HepG2 (cell line): Measurements from ENCODE around the gene PIGR. TPM values are rescaled to one million over a fixed set of nuclear protein-coding genes. Genes with fewer than 3 reads are reported as not detected.

Experiments used
- ATAC-seq: fragments of 200-7000 bp; cut with Tn5 transposase; 3 replicates; pipeline ENCODE4 v1.9.1; 2020; ENCODE audit warnings: mild to moderate bottlenecking, moderate library complexity
- BruUV-seq: library from RNA; stranded (reverse); fragments of 400-500 nt; replicated peaks from 2 replicates; lab custom pipeline; 2021; lab: Mats Ljungman, UMichigan
- CTCF ChIA-PET: fragments of 300-600 bp; formaldehyde crosslinking; extraction: SDS; loops from one replicate; lab custom pipeline; 2021; ENCODE audit warnings: low total read pairs, inconsistent platforms, low intra/inter-chr PET ratio; lab: Yijun Ruan, JAX
- POLR2A ChIA-PET: fragments of 350-600 bp; sonication (Branson Sonifier 250); formaldehyde crosslinking; loops from one replicate; lab custom pipeline; 2020; ENCODE audit warnings: antibody characterized with exemption, inconsistent platforms; lab: Yijun Ruan, JAX
- DNase-seq: peaks from one replicate; pipeline ENCODE4 v3.0.0-alpha.2; 2015; ENCODE audit warnings: low spot score
- FAIRE-seq: peaks from 3 replicates; lab custom pipeline; 2011; peaks lifted over from hg19 to GRCh38; lab: Jason Lieb, UNC
- H2AFZ ChIP-seq: one replicate; pipeline ENCODE4 v1.6.1; 2011; ENCODE audit warnings: low read length, inconsistent platforms
- H3K27ac ChIP-seq: fragments of 300-600 bp; 3 replicates; pipeline ENCODE4 v1.8.0; 2011; ENCODE audit warnings: mixed run types, mild to moderate bottlenecking, mixed read lengths, low read length, inconsistent platforms; ENCODE audit not compliant: insufficient read depth; ENCODE audit errors: extremely low read length
- H3K27me3 ChIP-seq, 2 experiments: fragments of 200-600 bp in 1 of 2; 2 replicates in 1 of 2; 3 replicates in 1 of 2; pipeline versions ENCODE4 v1.6.0 to v1.8.0; 2011; ENCODE audit warnings: low read length in 2 of 2, mild to moderate bottlenecking in 2 of 2, moderate library complexity in 2 of 2, inconsistent platforms in 1 of 2; ENCODE audit not compliant: insufficient read depth in 2 of 2, control insufficient read depth in 1 of 2
- H3K36me3 ChIP-seq, 2 experiments: fragments of 200-600 bp in 1 of 2; replicated peaks in 1 of 2; 2 replicates in 1 of 2; 3 replicates in 1 of 2; pipeline versions ENCODE4 v1.5.1 to v1.8.0; 2011; ENCODE audit warnings: low read length in 2 of 2, inconsistent platforms in 1 of 2; ENCODE audit not compliant: insufficient read depth in 2 of 2, control insufficient read depth in 1 of 2
- H3K4me1 ChIP-seq: 2 replicates; pipeline ENCODE4 v1.5.1; 2012; ENCODE audit warnings: low read length, inconsistent platforms; ENCODE audit not compliant: insufficient read depth
- H3K4me2 ChIP-seq: 2 replicates; pipeline ENCODE4 v1.6.0; 2011; ENCODE audit warnings: low read depth, low read length, inconsistent platforms
- H3K4me3 ChIP-seq, 3 experiments: fragments of 200-600 bp in 1 of 3; sonication (generic), shearing (Covaris generic) in 1 of 3; replicated peaks in 1 of 3; 2 replicates each; pipeline ENCODE4 v1.5.1; 2011 to 2016; ENCODE audit warnings: low read length in 3 of 3, inconsistent platforms in 2 of 3, low read depth in 2 of 3, mild to moderate bottlenecking in 2 of 3, control low read depth in 1 of 3, mixed read lengths in 1 of 3; ENCODE audit not compliant: insufficient read depth in 1 of 3
- H3K79me2 ChIP-seq: one replicate; pipeline ENCODE4 v1.6.1; 2011; ENCODE audit warnings: low read length, inconsistent platforms; ENCODE audit not compliant: insufficient read depth
- H3K9ac ChIP-seq: 2 replicates; pipeline ENCODE4 v1.6.0; 2011; ENCODE audit warnings: mild to moderate bottlenecking, low read depth, low read length, inconsistent platforms; ENCODE audit not compliant: insufficient read depth
- H3K9me3 ChIP-seq: 2 replicates; pipeline ENCODE4 v1.5.1; 2012; ENCODE audit warnings: mild to moderate bottlenecking, low read length
- H4K20me1 ChIP-seq: 2 replicates; pipeline ENCODE4 v1.6.0; 2011; ENCODE audit warnings: inconsistent platforms, mild to moderate bottlenecking, low read length, moderate library complexity; ENCODE audit not compliant: insufficient read depth
- EED ChIP-seq: sonication (generic); formaldehyde crosslinking; IDR thresholded peaks from 2 replicates; pipeline ENCODE4 v1.5.0; 2020; ENCODE audit warnings: mild to moderate bottlenecking, missing genetic modification reagents
- ZBTB42 ChIP-seq: sonication (generic); formaldehyde crosslinking; IDR thresholded peaks from 2 replicates; pipeline ENCODE4 v1.5.0; 2020; ENCODE audit warnings: mild to moderate bottlenecking, missing genetic modification reagents
- ZNF512B ChIP-seq: sonication (generic); formaldehyde crosslinking; IDR thresholded peaks from 2 replicates; pipeline ENCODE4 v1.5.1; 2020; ENCODE audit warnings: missing genetic modification reagents, mild to moderate bottlenecking, borderline replicate concordance
- WGBS: methylation state at CpG from one replicate; pipeline ENCODE4 v1.1.6; 2017; ENCODE audit warnings: low lambda C conversion rate; 5-methylcytosine and 5-hydroxymethylcytosine counted together
- in situ Hi-C: cut with HindIII; loops from 2 replicates; pipeline ENCODE4 v1.10.0; 2017; ENCODE audit warnings: low pct_unique_long_range_greater_than_20kb; ENCODE audit not compliant: extremely low pct_ligation_motif_present
- intact Hi-C: fragments of 100-400 bp; cut with micrococcal nuclease; formaldehyde crosslinking; loops from one replicate; pipeline ENCODE4 v1.10.0; 2022; ENCODE audit not compliant: unreplicated experiment
- polyA plus RNA-seq, 8 experiments: library from polyadenylated mRNA; depleted of rRNA in 3 of 8; stranded (reverse) in 7 of 8; unstranded in 1 of 8; fragments of >200 nt; fragmentation: Illumina TruSeq in 4 of 8; extraction: Trizol in 4 of 8; gene quantifications; 2 replicates each; pipeline versions ENCODE4 v1.2.1 to v1.2.3, GENCODE V29; 2011 to 2016; ENCODE audit warnings: low read depth in 4 of 8, missing spikeins in 1 of 8, mixed read lengths in 1 of 8; ENCODE audit not compliant: insufficient read depth in 1 of 8
- total RNA-seq, 5 experiments: library from RNA; depleted of rRNA; stranded (reverse); fragments of >200 nt; fragmentation: Illumina TruSeq; extraction: Trizol; gene quantifications; 2 replicates each; pipeline ENCODE4 v1.2.3, GENCODE V29; 2016; ENCODE audit warnings: low read depth in 1 of 5
- TF ChIP-seq, protein P1 (sequence below): IDR thresholded peaks from 2 replicates; pipeline ENCODE4 v1.6.1; 2016; ENCODE audit warnings: low read depth, missing genetic modification reagents, missing compliant biosample characterization
- TF ChIP-seq, protein P2 (sequence below): sonication (generic); formaldehyde crosslinking; conservative IDR thresholded peaks from 2 replicates; pipeline ENCODE4 v1.4.0; 2020; ENCODE audit warnings: missing genetic modification reagents

PIGR gene
- total and polyA plus RNA-seq, 2 of the 13 experiments (the other 11 are each of a cell fraction or from before 2014, with no cell fraction given) = not detected

GRCh38 chr1:206880314-206880713 is 66.0 kb downstream of the PIGR start:
- ChIA-PET POLR2A (no interaction called here), CTCF (no interaction called here)
- H3K27ac ChIP-seq = no peak overlapping the region
- no peak for DNase-seq
- H3K36me3 ChIP-seq = no peaks in the 10 kb centered on the region
- ATAC-seq = no peak
- TF ChIP-seq, protein P1, sequence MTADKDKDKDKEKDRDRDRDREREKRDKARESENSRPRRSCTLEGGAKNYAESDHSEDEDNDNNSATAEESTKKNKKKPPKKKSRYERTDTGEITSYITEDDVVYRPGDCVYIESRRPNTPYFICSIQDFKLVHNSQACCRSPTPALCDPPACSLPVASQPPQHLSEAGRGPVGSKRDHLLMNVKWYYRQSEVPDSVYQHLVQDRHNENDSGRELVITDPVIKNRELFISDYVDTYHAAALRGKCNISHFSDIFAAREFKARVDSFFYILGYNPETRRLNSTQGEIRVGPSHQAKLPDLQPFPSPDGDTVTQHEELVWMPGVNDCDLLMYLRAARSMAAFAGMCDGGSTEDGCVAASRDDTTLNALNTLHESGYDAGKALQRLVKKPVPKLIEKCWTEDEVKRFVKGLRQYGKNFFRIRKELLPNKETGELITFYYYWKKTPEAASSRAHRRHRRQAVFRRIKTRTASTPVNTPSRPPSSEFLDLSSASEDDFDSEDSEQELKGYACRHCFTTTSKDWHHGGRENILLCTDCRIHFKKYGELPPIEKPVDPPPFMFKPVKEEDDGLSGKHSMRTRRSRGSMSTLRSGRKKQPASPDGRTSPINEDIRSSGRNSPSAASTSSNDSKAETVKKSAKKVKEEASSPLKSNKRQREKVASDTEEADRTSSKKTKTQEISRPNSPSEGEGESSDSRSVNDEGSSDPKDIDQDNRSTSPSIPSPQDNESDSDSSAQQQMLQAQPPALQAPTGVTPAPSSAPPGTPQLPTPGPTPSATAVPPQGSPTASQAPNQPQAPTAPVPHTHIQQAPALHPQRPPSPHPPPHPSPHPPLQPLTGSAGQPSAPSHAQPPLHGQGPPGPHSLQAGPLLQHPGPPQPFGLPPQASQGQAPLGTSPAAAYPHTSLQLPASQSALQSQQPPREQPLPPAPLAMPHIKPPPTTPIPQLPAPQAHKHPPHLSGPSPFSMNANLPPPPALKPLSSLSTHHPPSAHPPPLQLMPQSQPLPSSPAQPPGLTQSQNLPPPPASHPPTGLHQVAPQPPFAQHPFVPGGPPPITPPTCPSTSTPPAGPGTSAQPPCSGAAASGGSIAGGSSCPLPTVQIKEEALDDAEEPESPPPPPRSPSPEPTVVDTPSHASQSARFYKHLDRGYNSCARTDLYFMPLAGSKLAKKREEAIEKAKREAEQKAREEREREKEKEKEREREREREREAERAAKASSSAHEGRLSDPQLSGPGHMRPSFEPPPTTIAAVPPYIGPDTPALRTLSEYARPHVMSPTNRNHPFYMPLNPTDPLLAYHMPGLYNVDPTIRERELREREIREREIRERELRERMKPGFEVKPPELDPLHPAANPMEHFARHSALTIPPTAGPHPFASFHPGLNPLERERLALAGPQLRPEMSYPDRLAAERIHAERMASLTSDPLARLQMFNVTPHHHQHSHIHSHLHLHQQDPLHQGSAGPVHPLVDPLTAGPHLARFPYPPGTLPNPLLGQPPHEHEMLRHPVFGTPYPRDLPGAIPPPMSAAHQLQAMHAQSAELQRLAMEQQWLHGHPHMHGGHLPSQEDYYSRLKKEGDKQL = no peak
- no peak for TF ChIP-seq EED (CRISPR knock-in tag)
- TF ChIP-seq, protein P2, sequence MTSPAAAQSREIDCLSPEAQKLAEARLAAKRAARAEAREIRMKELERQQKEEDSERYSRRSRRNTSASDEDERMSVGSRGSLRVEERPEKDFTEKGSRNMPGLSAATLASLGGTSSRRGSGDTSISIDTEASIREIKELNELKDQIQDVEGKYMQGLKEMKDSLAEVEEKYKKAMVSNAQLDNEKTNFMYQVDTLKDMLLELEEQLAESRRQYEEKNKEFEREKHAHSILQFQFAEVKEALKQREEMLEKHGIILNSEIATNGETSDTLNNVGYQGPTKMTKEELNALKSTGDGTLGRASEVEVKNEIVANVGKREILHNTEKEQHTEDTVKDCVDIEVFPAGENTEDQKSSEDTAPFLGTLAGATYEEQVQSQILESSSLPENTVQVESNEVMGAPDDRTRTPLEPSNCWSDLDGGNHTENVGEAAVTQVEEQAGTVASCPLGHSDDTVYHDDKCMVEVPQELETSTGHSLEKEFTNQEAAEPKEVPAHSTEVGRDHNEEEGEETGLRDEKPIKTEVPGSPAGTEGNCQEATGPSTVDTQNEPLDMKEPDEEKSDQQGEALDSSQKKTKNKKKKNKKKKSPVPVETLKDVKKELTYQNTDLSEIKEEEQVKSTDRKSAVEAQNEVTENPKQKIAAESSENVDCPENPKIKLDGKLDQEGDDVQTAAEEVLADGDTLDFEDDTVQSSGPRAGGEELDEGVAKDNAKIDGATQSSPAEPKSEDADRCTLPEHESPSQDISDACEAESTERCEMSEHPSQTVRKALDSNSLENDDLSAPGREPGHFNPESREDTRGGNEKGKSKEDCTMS = no peak
- no peak for TF ChIP-seq ZBTB42 (CRISPR knock-in tag)
- TF ChIP-seq ZNF512B (CRISPR knock-in tag) = no peak
- no peak overlapping the region for H2AFZ ChIP-seq
- 3% methylated on average over 3 of the region's 3 CpGs for WGBS
- FAIRE-seq = no peak
- H3K79me2 ChIP-seq = no peaks in the 10 kb centered on the region
- H3K4me1 ChIP-seq = no peaks in the 10 kb centered on the region
- H3K9ac ChIP-seq = no peak overlapping the region
- BruUV-seq = no TSS peak
- no peak overlapping the region for H3K4me3 ChIP-seq
- intact Hi-C loops (no loop called here), in situ Hi-C loops (no loop called here)
- H4K20me1 ChIP-seq = no peaks in the 10 kb centered on the region
- H3K9me3 ChIP-seq = peaks cover 26% of the 10 kb centered on the region
- no peak overlapping the region for H3K4me2 ChIP-seq
- H3K27me3 ChIP-seq = no peaks in the 10 kb centered on the region; a peak in 1 of 5 replicates
